Measurements from ENCODE around the gene GALNT6.

DNA sequence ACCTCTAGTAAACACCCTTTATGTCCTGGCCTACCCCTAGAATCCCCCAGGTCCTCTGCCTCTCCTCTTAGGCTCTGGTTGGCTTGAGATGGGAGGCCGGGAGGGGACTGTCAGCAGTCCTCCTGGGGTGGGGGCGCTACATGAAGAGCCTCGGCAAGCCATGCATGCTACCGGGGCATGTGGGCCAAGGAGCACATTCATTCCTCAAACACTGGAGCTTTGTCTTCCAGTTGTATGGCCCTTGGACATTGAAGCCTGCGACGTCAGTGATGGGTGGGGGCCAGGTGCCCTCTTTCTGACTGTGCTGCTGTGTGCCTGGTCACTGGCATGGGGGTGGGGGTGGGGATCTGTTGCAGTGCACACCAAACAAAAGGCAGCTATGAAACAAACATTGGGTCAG is 28.9 kb downstream of the GALNT6 start:
- TF ChIP-seq, protein P1, sequence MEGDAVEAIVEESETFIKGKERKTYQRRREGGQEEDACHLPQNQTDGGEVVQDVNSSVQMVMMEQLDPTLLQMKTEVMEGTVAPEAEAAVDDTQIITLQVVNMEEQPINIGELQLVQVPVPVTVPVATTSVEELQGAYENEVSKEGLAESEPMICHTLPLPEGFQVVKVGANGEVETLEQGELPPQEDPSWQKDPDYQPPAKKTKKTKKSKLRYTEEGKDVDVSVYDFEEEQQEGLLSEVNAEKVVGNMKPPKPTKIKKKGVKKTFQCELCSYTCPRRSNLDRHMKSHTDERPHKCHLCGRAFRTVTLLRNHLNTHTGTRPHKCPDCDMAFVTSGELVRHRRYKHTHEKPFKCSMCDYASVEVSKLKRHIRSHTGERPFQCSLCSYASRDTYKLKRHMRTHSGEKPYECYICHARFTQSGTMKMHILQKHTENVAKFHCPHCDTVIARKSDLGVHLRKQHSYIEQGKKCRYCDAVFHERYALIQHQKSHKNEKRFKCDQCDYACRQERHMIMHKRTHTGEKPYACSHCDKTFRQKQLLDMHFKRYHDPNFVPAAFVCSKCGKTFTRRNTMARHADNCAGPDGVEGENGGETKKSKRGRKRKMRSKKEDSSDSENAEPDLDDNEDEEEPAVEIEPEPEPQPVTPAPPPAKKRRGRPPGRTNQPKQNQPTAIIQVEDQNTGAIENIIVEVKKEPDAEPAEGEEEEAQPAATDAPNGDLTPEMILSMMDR (IDR thresholded peaks at IDR 0.05; ENCODE audit: low read depth, low read length): no peak
- no peak for TF ChIP-seq EZH2phosphoT487 (IDR thresholded peaks at IDR 0.05; ENCODE audit: low read depth)

Measured in OCI-LY3 (cell line).